Fibroblast of the aortic adventitia (primary cell): ENCODE data around the gene FBLN1. TPM values are rescaled to one million over a fixed set of nuclear protein-coding genes. Genes with fewer than 3 reads are reported as not detected.
A peak's percentile ranks its signal among the peaks of the same experiment; 100 is the strongest.
"Not testable (repeated sequence)": the region's sequence is repeated elsewhere in the genome, so short reads cannot be mapped to it uniquely, and the experiment has no call there.

ENCODE experiments used
- DNase-seq: peaks from one replicate; pipeline ENCODE4 v3.0.0-alpha.2; 2010; ENCODE audit warnings: low read depth
- H3K4me3 ChIP-seq: 2 replicates; pipeline ENCODE4 v1.5.1; 2011; ENCODE audit warnings: low read depth, mild to moderate bottlenecking, control low read depth, low read length, moderate library complexity
- CTCF ChIP-seq: IDR thresholded peaks from 2 replicates; pipeline ENCODE4 v1.5.1; 2011; ENCODE audit warnings: mild to moderate bottlenecking, low read length, control low read depth, inconsistent platforms; ENCODE audit not compliant: insufficient read depth
- total RNA-seq: library from RNA; depleted of rRNA; stranded (reverse); fragments of >200 nt; gene quantifications from 2 replicates; pipeline ENCODE4 v1.2.3, GENCODE V29; 2012; ENCODE audit warnings: low replicate concordance

Gene FBLN1
- total RNA-seq, 1 donor: 561 TPM

- no peak overlapping the region for H3K4me3 ChIP-seq
- no peak for DNase-seq
These were observed 35.6 kb downstream of the FBLN1 start for GRCh38 chr22:45538281-45538680.

GRCh38 chr22:45540122-45540521 is 37.4 kb downstream of the FBLN1 start:
- no peak overlapping the region for H3K4me3 ChIP-seq
- DNase-seq: no peak

More at GRCh38 chr22:45538281-45538680, 35.6 kb downstream of the FBLN1 start:
- TF ChIP-seq CTCF: no peak

GRCh38 chr22:45541382-45541979 is 38.8 kb downstream of the FBLN1 start:
- DNase-seq: no peak
- no peak for TF ChIP-seq CTCF
- H3K4me3 ChIP-seq: no peak overlapping the region

More at GRCh38 chr22:45540122-45540521, 37.4 kb downstream of the FBLN1 start:
- no peak for TF ChIP-seq CTCF

- DNase-seq: no peak
- H3K4me3 ChIP-seq: no peak overlapping the region
- no peak for TF ChIP-seq CTCF
These were observed 39.4 kb downstream of the FBLN1 start for GRCh38 chr22:45542001-45542520.

GRCh38 chr22:45542736-45543135 is 40.1 kb downstream of the FBLN1 start:
- not testable (repeated sequence) for DNase-seq, H3K4me3 ChIP-seq

GRCh38 chr22:45543243-45543642 is 40.6 kb downstream of the FBLN1 start:
- H3K4me3 ChIP-seq: no peak overlapping the region
- no peak for TF ChIP-seq CTCF
- no peak for DNase-seq

- TF ChIP-seq CTCF: no peak
- no peak overlapping the region for H3K4me3 ChIP-seq
- DNase-seq: peak; percentile 99
These were observed 42.0 kb downstream of the FBLN1 start for GRCh38 chr22:45544588-45545170.
